GM03348 (cell line): ENCODE results near the gene IL4R.
"Not testable (repeated sequence)": the region's sequence is repeated elsewhere in the genome, so short reads cannot be mapped to it uniquely, and the experiment has no call there.

Experiments used
- DNase-seq: peaks from one replicate; pipeline ENCODE4 v3.0.0; 2012; ENCODE audit warnings: low spot score

The IL4R gene

DNA sequence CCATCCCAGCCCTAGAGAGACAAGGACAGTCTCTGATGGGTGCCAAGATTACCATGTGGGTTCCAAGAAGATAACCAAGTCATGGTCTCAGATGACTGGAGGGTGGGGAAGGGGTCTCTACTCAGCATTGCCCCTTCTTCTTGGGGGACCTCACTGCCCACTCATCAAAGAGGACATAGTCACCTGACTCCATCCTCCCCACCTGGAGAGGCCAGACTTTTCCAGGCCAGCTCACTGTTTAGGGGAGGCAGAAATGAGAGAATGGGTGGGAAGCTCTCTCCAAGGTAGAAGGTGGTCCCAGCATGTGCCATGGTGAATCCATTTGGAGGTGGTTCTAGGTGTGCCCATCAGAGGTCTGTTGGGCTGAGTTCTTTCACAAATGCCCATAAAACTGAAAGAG is 67.5 kb downstream of the IL4R start:
- no peak for DNase-seq

DNA sequence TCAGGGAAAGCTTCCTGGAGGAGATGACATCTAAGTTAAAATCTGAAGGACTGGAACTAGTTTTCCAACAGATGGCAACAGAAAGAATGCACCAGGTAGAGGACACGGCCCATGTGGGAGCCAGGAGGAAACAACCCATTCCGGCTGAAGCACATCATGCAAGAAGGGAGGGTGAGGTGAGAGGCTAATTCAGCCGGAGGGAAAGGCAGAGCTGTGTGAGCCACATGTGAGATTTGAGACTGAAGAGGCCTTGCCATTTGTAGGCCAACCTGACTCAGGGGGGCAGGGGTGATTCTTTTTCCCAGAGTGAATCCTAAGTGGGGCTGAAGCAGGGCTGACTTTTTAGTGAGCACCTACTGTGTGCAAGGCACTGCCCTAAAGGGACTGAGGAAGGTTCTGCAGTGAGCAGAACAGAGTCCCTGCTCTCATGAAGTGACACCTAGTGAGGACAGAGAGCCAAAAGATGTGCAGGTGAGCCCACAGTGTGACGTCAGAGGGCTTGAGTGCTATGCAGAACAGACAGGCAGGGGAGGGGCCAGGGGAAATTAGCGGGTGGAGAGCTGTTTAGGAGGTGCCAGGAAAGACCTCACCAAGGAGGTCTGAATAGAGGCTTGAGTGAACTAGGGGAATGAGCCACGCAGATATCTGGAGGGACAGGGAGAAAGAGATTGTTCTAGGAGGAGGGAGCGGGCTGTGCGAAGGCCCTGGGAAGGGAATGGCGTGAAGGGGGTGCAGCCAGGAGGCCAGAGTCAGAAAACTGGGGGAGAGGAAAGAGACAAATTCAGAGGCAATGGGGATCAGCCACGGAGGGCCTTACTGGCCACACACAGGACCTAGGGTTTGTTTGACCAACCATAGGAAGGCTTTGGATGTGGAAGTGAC is 68.4 kb downstream of the IL4R start:
- DNase-seq, result no peak

DNA sequence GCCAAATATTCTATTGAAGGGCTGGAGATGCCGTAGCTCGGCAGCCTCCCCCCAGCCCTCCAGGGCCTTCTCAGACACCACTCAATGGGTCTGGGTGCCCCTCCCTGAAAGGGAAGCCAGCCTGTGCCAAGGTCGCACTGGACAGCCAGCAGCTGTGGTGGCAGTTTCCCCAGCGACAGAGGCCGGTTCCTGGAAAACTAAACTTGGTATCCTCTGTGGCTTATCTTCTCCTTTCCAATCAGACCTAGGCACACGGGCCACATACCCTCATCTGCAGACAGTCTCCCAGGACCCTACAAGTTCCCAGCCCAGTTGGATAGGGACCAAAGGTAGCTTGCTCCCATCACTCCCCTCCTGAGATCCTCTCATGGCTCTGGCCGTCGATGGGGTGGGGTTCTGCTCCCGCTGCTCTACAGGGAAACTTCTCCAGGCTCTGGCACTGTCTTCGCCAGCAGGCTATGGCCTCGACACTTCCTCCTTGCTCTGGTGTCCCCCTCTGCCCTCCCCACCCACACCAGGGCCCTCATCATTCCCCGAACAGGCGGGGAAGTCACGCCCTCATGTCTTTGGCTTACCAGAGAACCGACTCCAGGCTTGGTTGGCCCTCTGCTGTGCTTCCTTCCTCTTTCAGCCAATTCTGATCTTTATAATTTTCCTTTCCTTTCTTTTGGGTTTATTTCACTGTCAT is 69.9 kb downstream of the IL4R start:
- DNase-seq, result no peak

DNA sequence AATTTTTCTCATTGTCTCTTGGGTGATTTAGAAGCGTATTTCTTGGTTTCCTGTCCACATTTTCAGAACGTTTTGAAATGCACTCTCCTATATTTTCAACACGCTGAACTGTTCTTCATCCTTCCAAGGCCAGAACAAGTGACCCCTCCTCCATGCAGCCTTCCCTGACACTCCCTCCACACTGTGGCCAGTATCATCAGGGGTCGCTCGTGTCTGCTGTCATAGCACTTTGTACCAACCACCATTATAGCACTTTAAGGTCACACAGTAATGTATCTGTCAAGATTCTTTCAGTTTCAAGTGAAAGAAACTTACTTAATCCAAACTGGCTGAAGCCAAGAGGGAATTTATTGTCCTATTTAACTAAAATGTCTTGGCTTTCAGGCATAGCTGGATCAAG is 70.7 kb downstream of the IL4R start:
- no peak for DNase-seq

DNA sequence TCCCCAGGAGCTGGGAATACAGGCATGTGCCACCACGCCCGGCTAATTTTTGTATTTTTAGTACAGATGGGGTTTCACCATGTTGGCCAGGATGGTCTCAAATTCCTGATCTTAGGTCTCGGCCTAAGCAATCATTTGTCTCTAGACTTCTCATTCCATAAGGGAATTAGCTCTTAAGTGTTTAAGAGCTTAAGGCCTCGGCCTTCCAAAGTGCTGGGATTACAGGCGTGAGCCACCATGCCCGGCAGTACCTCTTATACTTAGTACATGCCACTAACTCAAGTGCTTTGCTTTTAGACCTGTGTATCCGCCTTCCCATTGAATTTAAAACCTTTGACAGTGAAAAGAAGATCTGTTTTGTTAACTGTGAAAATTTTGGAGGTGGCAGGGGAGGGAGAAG is 71.6 kb downstream of the IL4R start:
- DNase-seq, result no peak

DNA sequence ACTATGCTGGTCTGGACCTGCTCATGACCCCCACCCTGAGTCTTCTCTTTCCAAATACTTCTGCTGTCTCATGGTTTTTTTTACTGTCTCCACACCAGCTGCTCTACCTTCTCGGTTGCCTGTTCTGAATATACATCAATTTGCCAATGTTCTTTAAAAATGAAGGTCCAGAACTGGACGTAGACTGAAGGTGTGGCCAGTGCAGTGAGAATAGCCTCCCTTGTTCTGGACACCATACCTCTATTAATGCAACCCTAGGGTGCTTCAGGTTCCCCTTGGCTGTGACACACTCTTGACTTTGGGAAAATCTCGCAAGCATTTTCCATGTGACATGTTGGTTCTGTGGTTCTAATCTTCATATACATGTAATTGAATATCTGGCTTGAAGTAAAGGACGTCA is 72.9 kb downstream of the IL4R start:
- no peak for DNase-seq

DNA sequence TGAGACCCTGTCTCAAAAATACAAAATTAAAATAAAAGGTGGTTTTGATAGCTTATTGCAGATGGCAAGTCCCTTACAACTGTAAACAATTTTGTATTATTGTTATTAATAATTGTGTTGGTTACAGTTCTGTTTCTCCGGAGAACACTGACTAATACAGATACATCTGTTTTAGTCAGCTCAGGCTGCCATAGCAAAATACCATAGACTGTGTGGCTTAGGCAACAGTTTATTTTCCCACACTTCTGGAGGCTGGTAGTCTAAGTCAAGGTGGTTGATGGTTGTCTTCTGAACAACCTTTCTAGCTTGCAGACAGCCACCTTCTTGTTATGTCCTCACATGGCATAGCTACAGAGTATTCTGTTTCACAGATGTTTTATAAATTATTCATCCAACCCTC is 74.0 kb downstream of the IL4R start:
- DNase-seq, result no peak

DNA sequence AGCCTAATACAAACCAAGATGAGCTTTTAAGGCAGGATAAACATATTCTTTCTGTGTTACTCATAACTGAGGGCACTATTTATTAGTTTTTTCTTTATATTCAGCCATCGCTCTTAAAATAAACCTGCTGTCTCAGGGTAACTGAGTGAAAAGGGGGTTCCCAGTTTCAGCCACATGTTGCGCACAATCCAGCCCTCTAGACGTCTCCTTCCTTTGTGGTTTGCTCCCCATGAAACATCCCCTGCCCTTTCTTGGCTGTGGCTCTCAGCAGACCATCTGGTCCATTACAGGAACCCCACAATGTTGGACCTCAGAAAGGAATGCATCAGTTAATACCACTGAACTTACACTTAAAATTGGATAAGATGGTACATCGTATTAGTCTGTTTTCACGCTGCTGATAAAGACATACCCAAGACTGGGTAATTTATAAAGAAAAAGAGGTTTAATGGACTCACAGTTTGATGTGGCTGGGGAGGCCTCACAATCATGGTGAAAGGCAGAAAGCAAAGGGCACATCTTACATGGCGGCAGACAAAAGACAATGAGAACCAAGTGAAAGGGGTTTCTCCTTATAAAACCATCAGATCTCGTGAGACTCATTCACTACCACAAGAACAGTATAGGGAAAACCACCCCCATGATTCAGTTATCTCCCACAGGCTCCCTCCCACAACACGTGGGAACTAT is 75.6 kb downstream of the IL4R start:
- no peak for DNase-seq

DNA sequence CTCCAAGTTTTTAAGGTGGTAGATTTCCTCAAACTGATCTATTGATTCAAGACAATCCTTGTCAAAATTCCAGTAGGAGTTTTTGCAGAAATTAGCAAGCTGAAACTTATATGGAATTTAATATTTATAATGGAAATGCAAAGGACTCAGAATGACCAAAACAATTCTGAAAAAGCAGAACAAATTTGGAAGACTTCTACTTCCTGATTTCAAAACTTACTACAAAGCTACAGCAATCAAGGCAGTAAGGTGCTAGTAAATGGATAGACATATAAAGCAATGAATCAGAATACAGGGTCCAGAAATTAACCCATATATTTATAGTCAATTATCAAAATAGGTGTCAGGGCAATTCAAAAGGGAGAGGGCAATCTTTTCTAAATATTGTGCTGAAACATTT is 76.4 kb downstream of the IL4R start:
- no peak for DNase-seq

DNA sequence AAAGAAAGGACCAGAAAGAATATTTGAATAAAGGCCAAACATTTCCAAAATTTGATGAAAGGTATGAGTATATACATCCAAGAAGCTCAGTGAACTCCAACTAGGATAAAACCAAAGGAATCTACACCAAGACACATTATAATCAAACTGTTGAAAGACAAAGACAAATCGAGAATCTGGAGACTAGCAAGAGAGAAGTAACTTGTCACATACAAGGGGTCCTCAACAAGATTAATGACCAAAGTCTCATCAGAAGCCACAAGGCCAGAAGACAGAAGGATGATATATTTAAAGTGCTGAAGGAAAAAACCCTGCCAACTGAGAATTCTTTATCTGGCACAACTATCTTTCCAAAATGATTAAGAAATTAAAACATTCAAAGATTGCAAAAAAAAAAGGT is 78.9 kb downstream of the IL4R start:
- DNase-seq, result no peak

DNA sequence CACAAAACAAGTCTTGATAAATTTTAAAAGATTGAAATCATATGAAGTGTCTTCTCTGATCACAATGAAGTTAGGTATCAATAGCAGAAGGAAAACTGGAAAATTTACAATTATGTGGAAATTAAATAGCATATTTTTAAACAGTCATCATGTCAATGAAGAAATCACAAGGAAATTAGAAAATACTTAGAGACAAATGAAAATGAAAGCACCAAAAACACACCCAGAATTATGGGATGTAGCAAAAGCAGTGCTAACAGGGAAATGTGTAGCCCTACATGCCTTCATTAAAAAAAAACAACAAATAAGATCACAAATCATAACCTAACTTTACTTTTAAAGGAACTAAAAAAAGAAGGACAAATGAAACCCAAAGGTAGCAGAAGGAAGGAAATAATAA is 80.7 kb downstream of the IL4R start:
- DNase-seq, result no peak

DNA sequence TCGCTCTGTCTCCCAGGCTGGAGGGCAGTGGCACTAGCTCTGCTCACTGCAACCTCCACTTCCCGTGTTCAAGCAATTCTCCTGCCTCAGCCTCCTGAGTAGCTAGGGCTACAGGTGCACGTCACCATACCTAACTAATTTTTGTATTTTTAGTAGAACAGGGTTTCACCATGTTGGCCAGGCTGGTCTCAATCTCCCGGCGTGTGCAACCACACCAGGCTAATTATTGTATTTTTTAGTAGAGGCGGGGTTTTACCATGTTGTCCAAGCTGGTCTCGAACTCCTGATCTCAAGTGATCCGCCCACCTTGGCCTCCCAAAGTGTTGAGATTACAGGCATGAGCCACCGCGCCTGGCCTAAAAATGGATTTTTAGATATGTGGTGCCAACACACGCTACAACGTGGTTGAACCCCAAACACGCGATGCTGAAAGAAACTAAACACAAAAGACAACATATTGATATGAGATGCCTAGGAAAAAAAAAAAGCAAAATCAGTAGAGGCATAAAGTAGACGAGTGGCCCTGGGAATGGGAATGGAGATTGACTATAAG is 84.6 kb downstream of the IL4R start:
- DNase-seq, result not testable (repeated sequence)

DNA sequence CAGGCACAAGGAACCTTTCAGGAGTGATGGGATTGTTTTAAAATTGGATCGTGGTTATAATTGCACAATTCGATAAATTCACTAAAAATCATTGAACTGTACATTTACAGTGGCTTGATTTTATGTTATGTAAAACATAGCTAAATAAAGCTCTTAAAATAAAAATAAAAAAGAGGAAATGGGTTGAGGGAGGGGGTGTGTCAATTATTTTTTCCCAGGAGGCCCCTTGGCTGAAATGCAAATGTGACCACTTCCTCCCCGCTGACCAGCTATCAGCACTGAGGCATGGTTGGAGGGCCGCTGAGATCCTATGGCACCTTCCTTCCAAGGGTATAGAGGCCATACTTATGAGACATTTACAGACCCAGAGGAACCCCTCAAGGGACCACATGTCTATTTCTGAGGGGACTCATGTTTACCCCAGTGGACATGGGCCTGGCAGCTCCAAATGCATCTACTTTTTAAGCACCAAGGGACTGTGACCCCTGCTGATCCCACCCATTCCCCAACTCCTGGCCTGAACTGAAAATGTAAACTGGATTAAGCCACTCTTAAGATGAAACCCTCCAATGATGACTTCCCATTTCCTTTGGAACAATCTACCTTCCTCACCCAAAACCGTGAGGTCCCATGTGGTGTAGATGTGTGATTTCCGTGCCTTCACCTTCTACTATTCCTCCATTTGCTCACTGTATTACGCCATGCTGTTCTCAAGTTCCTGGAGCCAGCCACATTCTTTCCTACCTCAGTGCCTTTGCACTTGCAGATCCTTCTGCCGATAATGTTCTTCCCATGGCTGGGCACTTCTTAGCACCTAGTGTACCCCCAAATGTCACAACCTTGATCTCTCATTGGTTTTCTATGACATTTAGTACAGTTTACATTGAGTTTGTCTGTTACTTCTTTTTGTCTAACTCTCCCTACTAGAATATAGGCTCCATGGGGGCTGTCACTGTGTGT is 85.4 kb downstream of the IL4R start:
- no peak for DNase-seq

DNA sequence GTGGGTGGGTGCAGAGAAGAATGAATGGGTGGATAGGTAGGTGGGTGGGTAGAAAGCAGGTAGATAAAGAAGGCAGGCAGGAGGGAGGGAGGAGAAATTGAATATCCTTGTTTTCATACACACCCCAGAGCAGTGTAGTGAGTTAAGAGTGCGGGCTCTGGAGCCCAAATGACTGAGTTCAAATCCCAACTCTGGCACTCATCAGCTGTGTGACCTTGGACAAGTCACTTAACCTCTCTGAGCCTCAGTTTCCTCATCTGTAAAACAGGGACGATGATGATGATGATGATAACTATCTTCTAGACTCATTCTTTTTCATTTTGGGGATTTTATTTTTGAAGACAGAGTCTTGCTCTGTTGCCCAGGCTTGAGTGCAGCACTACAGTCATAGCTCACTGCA is 86.2 kb downstream of the IL4R start:
- DNase-seq, result no peak

DNA sequence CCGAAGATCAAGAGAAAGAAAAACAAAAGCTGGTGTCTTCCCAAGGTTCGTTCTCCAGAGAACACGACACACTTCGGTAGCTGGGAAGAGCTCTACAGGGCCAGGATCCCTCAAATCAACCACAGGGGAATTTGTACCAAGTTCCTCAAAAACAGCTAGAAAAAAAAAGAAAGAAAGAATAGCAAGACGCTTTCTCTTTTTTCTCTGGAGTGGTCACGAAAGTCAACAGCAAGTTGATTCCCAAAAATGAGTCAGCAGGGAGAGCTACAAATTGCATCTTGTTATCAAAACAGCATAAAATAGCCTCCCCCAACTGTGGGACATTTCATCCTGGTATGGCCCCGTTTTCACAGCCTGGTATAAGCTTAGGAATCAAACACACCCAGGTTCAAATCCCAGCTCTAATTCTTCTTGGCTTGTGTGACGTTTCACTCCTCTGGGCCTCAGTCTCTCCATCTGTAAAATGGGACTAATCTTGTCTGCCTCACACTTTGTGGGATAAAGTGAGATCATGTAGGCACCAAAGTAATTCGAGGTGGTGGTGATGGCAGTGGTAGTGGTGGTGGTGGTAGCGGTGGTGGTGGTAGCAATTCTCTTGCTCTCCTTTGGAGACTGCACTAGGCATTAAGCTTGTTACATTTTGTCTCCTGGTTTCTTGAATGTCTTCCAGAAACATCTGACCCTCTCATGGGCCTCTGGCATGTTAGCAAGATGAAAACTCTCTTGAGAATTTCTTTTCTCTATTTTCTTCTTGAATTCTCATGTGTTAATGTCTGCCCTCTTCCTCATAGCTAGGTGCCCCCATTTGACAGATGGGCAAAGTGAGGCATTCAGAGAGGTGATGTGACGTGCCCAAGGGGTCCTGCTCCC is 87.2 kb downstream of the IL4R start:
- DNase-seq, result peak; percentile 37

DNA sequence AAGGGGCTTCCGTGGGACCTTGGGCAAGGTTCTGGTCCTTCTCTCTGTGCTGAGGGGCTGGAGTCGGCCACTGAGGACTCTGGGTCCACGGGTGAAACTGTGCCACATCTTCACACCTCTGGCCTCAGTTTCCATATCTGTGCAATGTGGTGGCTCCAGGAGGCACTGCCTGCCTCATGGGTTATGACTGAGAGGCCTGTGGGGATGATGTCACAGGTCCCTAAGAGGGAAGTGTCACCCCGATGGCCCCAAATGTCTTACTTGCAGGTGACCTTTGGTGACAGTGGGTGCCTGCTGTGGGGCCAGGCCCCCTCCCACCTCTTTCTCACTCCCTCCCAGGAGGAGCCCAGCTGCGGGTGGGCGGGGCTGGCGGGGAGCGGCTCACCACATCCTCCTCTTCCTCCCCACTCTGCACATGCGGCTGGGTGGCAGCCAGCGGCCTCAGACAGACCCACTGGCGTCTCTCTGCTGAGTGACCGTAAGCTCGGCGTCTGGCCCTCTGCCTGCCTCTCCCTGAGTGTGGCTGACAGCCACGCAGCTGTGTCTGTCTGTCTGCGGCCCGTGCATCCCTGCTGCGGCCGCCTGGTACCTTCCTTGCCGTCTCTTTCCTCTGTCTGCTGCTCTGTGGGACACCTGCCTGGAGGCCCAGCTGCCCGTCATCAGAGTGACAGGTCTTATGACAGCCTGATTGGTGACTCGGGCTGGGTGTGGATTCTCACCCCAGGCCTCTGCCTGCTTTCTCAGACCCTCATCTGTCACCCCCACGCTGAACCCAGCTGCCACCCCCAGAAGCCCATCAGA is 88.2 kb downstream of the IL4R start, which contains the start of gene IL21R:
Gene IL21R, plus strand, starts transcription at position 407 of the 801 bp plus-strand sequence. CDS start 27,898 bp downstream, outside the sequence.
- peak; percentile 82 for DNase-seq

DNA sequence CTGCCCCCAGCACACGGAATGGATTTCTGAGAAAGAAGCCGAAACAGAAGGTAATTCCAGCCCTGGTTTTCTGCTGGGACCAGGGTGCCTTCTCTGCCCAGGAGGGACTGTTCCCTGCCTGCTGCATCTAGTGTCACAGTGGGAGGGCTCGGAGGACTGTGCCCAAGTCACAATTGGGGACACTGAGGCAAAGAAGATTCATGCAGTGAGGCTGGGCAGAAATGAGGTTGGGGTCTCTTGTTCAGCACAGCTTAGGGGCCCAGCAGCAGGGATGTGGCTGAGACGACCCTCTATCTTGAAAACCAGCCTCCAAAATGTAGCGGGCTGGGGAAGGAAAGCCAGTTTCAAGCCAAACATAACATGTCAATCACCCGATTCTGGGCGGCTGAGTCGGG is 88.8 kb downstream of the IL4R start:
- DNase-seq, result no peak

DNA sequence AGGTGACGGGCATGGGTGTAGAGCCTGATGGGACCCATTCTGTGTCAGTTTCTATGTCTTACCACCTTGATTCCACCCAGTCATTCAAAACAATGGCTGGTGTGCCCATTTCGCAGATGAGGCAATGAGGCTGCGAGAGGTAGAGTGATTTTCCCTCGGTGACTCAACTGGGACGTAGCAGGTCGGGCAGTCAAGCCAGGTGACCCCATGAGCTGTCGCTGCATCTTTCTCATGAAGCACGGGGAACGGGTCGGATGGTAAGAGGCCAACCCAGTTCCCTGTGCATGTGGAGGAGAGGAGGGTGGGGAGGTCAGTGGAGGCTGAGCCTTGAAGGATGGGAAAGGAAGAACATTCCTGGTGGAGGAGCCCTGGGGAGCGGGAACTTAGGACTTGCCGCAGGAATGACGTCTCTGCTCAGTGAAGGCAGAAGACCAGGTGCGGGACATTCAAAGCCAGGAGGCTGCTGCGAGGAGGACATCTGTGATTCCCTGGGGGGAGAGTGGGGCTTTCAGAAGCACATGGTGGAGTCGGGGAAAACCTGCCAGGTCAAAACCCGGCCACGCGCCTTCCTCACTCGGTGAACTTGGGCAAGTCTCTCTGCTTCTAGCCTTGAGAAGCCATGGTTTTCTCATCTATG is 89.3 kb downstream of the IL4R start:
- DNase-seq, result no peak

DNA sequence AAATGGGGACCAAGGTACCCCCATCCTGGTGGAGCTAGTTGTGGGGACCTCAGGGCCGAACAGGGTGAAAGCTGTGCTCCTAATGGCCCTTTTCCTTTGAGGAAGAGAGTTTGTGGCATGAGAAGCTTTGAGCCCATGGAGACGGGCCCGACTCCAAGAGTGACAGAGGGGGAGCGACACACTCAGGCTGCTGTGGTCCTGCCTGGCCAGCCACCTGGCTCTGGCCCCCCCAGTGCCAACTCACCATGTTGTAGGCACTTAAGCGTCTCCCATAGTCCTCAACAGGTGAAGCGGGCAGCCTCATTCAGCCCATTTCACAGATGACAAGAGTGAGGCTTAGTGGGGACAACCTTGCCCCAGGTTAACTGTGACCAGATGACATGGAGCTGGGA is 89.8 kb downstream of the IL4R start:
- DNase-seq, result no peak
